Testis (tissue), 2 donors: Measurements from ENCODE around the gene ALK.

Experiments
- POLR2A ChIP-seq: fragments of 450-650 bp; IDR thresholded peaks from one replicate; pipeline ENCODE4 v1.6.1; 2017; ENCODE audit warnings: antibody characterized with exemption, mild to moderate bottlenecking, moderate library complexity
- TF ChIP-seq, protein P1 (sequence below), 3 experiments: fragments of 450-650 bp in 2 of 3; fragments of 200-600 bp in 1 of 3; sonication (generic) in 1 of 3; IDR thresholded peaks; one replicate each; pipeline ENCODE4 v1.5.1; 2016 to 2019; ENCODE audit warnings: antibody characterized with exemption in 3 of 3, mild to moderate bottlenecking in 2 of 3, moderate library complexity in 1 of 3

DNA sequence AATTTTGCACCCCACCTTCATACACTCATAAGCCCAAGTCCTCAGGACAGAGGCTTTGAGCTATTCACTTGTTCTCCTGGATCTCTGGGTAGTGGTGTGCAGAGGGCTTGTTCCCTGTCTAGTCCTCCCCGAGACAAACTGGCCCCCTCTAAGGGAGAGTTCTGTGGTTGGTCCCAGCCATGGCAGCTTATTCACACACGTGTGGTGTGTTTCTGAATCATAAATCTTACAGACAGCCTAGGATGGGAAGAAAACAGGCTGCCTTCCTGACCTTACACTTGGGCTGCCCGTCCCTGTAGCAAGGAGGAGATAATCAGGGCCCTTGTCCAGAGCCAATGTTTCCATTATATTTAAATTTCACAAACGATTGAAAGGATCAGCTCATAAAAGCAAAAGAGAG lies 551.2 kb downstream of the ALK start:
- TF ChIP-seq, protein P1, sequence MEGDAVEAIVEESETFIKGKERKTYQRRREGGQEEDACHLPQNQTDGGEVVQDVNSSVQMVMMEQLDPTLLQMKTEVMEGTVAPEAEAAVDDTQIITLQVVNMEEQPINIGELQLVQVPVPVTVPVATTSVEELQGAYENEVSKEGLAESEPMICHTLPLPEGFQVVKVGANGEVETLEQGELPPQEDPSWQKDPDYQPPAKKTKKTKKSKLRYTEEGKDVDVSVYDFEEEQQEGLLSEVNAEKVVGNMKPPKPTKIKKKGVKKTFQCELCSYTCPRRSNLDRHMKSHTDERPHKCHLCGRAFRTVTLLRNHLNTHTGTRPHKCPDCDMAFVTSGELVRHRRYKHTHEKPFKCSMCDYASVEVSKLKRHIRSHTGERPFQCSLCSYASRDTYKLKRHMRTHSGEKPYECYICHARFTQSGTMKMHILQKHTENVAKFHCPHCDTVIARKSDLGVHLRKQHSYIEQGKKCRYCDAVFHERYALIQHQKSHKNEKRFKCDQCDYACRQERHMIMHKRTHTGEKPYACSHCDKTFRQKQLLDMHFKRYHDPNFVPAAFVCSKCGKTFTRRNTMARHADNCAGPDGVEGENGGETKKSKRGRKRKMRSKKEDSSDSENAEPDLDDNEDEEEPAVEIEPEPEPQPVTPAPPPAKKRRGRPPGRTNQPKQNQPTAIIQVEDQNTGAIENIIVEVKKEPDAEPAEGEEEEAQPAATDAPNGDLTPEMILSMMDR (IDR thresholded peaks at IDR 0.05) = no peak
- TF ChIP-seq POLR2A = no peak
